Neural cell (in vitro differentiated cells): ENCODE data around the gene AKR1C1.
"Not testable (repeated sequence)": the region's sequence is repeated elsewhere in the genome, so short reads cannot be mapped to it uniquely, and the experiment has no call there.

ENCODE experiments used
- CTCF ChIP-seq: fragments of 450-650 bp; IDR thresholded peaks from 2 replicates; pipeline ENCODE4 v1.5.1; 2014; ENCODE audit warnings: antibody characterized with exemption, mild to moderate bottlenecking, moderate library complexity; ENCODE audit not compliant: poor library complexity, severe bottlenecking
- EP300 ChIP-seq: fragments of 450-650 bp; conservative IDR thresholded peaks from 2 replicates; pipeline ENCODE4 v1.6.1; 2014; ENCODE audit warnings: antibody characterized with exemption, mild to moderate bottlenecking, moderate library complexity; ENCODE audit not compliant: poor library complexity, severe bottlenecking
- EZH2 ChIP-seq: fragments of 200-600, 300-800 bp; shearing (Covaris generic), sonication (generic); IDR thresholded peaks from 2 replicates; pipeline ENCODE4 v1.6.1; 2014; ENCODE audit warnings: antibody characterized with exemption, low read length, borderline replicate concordance, mild to moderate bottlenecking; ENCODE audit not compliant: insufficient read depth, poor library complexity, severe bottlenecking
- POLR2AphosphoS5 ChIP-seq: IDR thresholded peaks from 2 replicates; pipeline ENCODE4 v1.6.1; 2012
- RAD21 ChIP-seq: fragments of 450-650 bp; conservative IDR thresholded peaks from 2 replicates; pipeline ENCODE4 v1.6.1; 2014; ENCODE audit warnings: antibody characterized with exemption, mild to moderate bottlenecking, moderate library complexity
- REST ChIP-seq: IDR thresholded peaks from 2 replicates; pipeline ENCODE4 v1.6.1; 2012; ENCODE audit warnings: borderline replicate concordance
- SMC3 ChIP-seq: fragments of 450-650 bp; conservative IDR thresholded peaks from 2 replicates; pipeline ENCODE4 v1.6.1; 2014; ENCODE audit warnings: antibody characterized with exemption, mild to moderate bottlenecking, moderate library complexity; ENCODE audit not compliant: poor library complexity
- TAF1 ChIP-seq: IDR thresholded peaks from 2 replicates; pipeline ENCODE4 v1.6.1; 2012; ENCODE audit warnings: low read depth

- TF ChIP-seq EZH2, EP300, CTCF, SMC3, TAF1, RAD21: not testable (repeated sequence)
- TF ChIP-seq REST = peak; percentile 32
- peak; percentile 82 for TF ChIP-seq POLR2AphosphoS5
Observed at GRCh38 chr10:4962876-4963814, at the start of gene AKR1C1.
